HG03139 (cell line): ENCODE data around the gene PDPR.
"Not testable (repeated sequence)": the region's sequence is repeated elsewhere in the genome, so short reads cannot be mapped to it uniquely, and the experiment has no call there.

ENCODE experiments used
- ATAC-seq: cut with Tn5 transposase; IDR thresholded peaks from one replicate; pipeline ENCODE4 v1.9.1; 2021; ENCODE audit not compliant: unreplicated experiment

Gene PDPR

GRCh38 chr16:70127706-70128105, 13.6 kb downstream of the PDPR start:
- ATAC-seq, result not testable (repeated sequence)

- not testable (repeated sequence) for ATAC-seq
These were observed 14.7 kb downstream of the PDPR start for GRCh38 chr16:70128844-70129243.

- not testable (repeated sequence) for ATAC-seq
These were observed 21.7 kb downstream of the PDPR start for GRCh38 chr16:70135796-70136195.

GRCh38 chr16:70136595-70136994, 22.5 kb downstream of the PDPR start:
- ATAC-seq, result not testable (repeated sequence)

GRCh38 chr16:70142739-70143138, 28.6 kb downstream of the PDPR start:
- not testable (repeated sequence) for ATAC-seq

- ATAC-seq, result not testable (repeated sequence)
These were observed 29.2 kb downstream of the PDPR start for GRCh38 chr16:70143231-70143895.

- not testable (repeated sequence) for ATAC-seq
These were observed 33.7 kb downstream of the PDPR start for GRCh38 chr16:70147853-70148252.

GRCh38 chr16:70148453-70148852, 34.3 kb downstream of the PDPR start:
- not testable (repeated sequence) for ATAC-seq

GRCh38 chr16:70149296-70149695, 35.2 kb downstream of the PDPR start:
- ATAC-seq, result not testable (repeated sequence)

GRCh38 chr16:70151391-70151790, 37.3 kb downstream of the PDPR start:
- no peak for ATAC-seq

- no peak for ATAC-seq
These were observed 37.9 kb downstream of the PDPR start for GRCh38 chr16:70151941-70152509.

GRCh38 chr16:70152578-70153302, 38.6 kb downstream of the PDPR start:
- no peak for ATAC-seq

GRCh38 chr16:70154736-70155135, 40.6 kb downstream of the PDPR start:
- ATAC-seq, result not testable (repeated sequence)

GRCh38 chr16:70156207-70156978, 42.3 kb downstream of the PDPR start:
- no peak for ATAC-seq

GRCh38 chr16:70157105-70157476, 43.0 kb downstream of the PDPR start:
- ATAC-seq, result no peak

- no peak for ATAC-seq
These were observed 43.5 kb downstream of the PDPR start for GRCh38 chr16:70157477-70158260.

GRCh38 chr16:70158261-70158939, 44.3 kb downstream of the PDPR start:
- no peak for ATAC-seq

GRCh38 chr16:70159355-70160348, 45.5 kb downstream of the PDPR start:
- ATAC-seq, result no peak

GRCh38 chr16:70160388-70160787, 46.3 kb downstream of the PDPR start:
- no peak for ATAC-seq
